Smooth muscle cell of the brain vasculature (primary cell): Measurements from ENCODE around the gene TPD52L1.

ENCODE experiments used
- DNase-seq: peaks from one replicate; pipeline ENCODE4 v3.0.0-alpha.2; 2012; ENCODE audit warnings: low read depth, low spot score

TPD52L1 gene

DNA sequence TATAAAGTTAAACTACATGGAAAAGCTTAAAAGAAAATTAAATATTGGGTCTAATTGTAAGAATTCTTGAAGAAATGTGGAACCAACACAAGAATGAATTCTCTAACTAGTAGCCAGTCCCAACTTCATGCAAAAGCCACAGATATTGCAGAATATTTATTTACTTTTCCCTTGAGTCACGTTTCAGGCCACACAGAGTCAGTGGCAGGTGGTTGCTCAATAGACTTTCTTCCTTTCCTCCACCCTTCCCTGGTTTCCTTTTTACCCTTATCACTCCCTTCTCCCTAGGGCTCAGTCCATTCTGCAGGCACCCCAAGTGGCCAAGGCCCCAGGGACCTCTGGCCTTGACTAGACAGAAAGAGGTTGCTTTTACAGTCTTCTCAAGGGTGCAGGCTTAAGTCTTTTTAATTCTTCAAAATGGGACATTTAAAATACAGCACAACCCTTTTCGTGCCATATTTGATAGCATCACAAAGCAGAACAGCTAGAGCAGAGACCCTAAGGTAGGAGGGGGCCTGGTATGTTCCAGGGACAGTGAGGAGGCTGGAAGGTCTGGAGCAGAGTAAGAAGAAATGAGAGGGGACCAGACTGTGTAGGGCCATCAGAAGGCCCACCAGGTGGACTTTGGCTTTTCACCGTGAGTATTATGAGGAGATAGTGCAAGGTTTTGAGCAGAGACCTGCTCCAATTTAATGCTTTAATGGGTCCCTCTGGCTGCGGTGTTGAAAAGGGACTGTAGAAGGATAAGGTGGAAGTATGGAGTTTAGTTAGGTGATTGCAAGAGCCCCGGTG is 83.2 kb downstream of the TPD52L1 start:
- no peak for DNase-seq

DNA sequence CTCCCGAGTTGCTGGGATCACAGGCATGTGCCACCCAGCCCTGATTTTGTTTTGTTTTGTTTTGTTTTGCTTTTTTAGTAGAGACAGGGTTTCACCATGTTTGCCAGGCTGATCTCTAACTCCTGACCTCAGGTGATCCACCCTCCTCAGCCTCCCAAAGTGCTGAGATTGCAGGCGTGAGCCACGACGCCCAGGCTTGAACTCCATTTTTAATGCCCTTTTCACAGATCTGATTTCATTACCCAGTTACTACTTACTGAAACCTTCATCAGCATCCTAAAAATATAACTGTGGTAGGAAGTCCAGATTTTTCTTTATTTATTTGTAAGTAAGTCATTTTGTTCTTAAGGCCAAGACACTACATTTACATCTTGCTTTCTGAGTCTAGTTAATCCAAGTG is 84.2 kb downstream of the TPD52L1 start:
- DNase-seq, result no peak

DNA sequence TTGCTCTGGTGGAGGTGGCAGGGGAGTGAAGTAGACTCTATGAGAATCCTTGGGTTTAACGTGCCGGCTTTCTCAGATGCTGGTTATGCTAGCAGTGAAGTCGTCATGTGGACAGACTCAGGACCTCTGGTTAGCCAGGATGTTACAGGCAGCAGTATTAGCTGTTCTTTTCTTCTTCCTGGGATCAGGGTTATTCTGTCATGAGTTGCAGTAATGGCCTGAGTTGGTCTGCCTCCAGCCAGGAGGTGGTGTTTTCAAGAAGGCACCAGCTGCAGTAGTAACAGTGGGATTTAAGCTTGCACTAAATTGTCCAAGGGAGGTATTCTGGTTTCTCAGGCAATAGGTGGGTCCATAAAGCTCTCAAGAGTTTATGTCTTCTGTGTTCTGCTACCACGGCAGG is 91.5 kb downstream of the TPD52L1 start:
- DNase-seq, result no peak

DNA sequence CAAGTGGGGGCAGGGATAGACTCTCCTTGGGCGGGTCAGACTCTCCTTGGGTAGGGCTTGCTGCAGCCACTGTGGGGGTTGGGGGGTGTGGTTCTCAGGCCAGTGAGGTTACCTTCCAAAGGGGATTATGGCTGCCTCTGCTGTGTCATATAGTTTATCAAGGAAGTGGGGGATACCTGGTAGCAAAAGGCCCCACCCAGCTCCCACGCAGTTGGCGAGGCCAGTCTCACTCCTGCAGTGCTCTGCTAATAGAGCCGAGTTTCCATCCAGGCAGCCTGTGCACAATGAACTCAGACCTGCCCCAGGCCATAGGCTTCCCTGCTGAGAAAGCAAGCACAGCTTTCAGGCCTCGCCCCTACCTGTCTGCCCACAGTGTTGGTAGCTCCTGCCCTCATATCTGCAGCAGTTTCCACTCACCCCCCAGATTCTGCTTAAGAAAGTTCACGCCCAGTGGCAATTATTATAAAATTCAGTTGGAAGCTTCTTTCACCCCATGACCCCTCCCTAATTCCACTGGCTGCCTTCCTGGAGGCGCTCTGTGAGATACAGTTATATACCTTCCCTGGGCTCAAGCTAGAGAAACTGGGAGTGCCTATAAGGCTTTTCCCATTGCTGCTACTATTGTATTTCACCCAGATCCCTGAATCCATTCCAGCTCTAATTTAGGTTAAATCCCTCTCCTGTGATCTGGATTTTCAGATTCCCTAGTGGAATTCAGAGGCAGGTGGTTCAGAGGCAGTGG is 92.1 kb downstream of the TPD52L1 start:
- no peak for DNase-seq

DNA sequence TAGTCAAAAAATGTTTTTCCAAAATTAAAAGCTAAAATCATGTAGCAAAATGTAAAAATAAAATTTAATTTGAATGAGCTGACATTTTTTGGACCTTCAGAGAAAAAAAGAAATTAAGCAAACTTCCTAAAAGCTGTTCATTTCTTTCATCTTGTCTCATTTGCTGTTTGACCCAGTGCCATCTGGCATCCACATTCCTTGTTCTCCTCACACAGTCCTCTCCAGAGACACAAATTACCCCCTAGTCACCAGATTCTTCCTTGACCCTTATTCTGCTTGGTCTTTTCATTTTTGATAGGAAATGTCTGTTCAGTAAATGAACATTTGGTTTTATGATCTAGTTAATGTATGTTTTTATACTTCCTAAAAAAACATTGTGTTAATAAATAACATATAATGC is 93.0 kb downstream of the TPD52L1 start:
- DNase-seq, result no peak

DNA sequence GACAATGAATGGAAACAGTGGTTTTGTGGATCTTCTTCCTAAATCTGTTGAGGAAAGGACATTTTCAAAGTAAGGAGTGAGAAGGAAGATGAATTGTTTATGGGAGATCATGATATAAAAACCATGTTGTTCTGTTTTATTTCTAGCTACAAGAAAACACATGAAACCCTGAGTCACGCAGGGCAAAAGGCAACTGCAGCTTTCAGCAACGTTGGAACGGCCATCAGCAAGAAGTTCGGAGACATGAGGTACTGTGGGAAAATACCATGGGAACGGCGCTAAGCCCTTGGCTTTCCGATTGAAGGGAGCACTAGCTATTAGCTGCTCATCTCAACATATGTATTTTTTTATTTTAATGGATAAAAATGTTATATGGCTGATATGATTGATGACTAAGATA is 94.6 kb downstream of the TPD52L1 start:
- DNase-seq, result no peak

DNA sequence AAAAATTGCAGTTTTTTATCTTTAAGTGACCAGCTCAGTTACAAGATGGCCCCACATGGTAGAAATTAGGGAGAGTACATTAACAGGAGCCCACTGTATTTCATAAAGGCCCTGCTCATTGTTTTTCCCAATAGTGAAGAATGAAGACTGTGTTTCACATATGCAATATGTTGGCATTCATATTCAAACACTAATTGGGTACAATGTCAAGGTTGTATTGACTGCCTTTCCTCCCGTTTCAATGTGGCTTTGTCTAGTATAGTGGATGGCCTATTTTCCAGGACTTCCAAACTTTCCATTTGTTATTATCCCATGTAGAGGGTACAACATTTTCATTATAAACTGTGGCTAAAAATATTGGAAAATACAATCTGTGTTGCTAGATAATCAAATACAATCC is 96.9 kb downstream of the TPD52L1 start:
- no peak for DNase-seq

DNA sequence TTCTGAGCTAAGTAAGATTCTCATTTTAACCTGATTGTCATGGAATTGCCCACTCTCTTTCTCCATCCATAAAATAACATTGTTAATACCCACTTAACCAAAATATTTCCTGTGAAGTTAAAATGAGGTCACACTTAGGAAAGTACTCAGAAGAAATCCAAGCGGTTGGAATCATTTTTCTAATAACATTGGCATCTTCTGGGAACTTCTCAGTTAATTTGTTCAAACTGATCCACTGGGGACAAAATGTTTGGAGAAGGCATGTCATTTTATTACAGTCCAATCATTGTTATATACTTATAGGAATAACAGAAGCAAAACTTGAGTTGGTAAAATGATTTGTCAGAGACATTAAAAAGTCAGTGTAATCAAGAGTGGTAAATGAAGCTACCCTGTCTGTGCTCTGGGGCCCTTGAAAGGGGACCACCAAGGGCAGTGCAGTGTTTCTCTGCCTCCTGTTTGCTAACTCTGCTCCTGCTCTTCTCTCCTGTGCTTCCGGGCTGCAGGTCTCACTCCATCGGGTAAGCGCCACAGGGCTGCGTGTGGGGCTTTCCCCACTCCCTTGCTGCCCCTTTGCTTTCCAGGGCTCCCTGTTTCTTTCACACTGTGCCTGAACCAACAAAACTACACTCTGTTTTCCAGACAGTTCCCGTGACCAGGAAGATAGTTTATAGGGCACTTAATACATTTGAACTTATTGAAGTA is 98.1 kb downstream of the TPD52L1 start:
- DNase-seq, result no peak

DNA sequence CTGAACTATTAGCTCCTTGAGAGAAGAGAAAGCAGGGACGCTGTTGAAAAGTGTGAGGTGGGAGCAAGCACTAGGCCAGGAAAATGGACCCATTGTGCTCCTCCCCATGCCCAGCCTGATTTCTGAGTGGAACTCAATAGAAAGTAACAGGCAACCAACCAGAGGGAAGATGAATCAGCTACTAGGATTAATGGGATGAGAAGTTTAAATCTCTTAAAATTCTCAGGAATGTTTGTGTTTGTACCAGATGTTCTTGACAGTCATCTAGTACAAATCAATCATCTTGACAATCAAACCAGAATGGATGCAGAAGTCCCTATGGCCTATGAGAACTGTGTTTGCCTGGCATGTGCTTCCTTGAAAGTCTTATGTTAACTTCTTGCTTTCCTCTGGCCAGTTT is 99.3 kb downstream of the TPD52L1 start:
- DNase-seq, result no peak

DNA sequence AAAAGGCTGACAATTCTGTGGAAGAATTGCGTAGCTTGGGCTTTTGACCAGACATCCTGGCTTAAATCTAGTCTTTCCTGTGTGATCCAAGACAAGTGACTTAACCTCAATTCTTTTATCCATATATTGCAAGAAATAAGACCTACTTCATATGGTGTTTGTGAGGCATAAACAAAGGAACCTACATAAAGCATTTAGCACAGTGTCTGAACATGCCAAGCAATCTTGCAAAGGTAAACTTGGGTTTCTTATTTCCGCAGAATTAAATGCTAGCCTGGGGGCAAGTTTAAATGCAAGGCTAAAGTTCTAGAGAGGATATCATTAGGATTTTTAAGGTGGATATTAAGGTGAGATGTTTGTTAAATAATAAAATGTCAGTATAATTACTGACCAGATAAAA is 100.3 kb downstream of the TPD52L1 start:
- DNase-seq, result no peak

DNA sequence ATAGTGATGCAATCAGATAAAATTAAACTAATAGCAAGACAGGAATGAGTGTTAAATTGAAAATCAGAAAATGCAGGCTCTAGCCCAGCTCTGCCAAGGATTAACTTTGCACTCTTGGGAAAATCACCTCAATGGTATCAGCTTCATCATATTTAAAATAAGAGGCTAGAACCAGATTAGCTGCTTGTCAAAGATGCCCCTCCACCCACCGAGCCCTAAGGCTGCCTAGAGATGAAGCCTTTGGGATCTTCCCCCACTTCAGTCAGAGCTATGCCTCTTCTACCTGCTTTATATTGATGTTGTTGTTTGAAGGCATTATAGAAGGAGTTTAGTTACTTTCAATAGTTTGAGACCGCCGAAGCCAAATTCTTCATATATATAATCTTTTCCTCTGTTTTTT is 100.7 kb downstream of the TPD52L1 start:
- no peak for DNase-seq

DNA sequence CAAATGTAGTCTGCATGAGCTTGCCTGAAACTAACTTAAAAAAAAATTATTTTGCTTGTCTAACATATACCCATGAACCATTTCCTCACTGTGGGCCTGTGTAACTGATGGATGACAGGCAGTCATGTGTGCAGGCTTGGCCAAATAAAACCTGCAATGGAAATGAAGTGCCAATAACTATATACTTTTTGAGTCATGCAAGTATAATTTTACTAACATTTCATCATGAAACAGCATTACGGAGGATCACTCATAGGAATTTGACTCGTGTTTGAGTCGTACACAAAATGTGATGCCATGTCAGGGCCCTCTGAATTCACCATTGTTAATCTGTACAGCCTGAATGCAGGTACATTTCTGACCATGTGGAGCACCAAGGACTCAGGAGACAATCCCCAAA is 101.6 kb downstream of the TPD52L1 start:
- DNase-seq, result no peak

DNA sequence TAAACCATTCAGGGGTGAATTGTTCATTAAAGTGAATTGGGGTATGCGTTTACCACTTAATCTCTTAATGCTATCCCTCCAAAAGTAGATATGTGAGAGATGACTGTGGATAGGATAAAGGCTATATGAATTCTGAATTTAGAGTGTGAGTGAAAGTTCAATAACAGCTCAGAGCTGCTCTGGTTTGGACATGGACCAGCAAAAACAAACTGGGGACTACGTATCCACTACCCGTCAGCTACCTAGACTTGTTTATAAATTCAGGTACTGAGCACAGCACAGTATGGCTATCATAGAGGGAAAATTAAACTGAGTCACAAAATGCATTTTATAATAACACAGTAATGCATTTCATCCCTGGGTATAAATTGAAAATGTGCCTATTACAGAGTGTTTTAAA is 103.8 kb downstream of the TPD52L1 start:
- no peak for DNase-seq

DNA sequence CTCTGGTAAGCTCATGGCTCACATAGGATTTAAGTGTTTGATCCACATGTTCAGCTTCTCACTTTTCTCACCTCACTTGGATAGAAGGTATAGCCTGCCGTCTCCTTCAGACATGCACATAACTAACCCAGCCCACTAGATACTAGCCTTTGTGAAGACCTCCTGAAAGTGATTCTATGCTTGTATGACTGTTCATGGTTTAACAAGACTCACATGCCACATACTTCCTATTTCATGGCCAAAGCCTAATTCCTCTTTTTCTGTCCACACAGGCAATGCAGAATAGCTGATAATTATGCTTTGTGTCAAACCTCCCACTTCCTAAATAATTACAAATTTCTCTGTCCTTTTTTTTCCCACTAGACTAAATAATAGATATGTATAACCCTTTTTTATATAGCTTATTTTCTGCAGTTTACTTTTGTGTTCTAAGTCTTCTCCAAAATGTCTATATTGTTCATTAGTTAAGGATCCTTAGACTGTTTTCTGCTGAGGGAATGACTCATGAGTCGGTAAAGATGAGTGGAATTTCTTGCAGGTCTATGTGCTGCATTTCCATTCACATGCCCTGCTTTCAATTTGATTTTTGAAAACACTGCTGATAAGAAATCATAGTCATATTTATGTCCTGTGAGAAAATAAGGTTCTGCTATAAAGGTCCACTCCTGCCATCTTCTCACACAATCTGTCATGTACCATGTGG is 105.2 kb downstream of the TPD52L1 start:
- DNase-seq, result no peak

DNA sequence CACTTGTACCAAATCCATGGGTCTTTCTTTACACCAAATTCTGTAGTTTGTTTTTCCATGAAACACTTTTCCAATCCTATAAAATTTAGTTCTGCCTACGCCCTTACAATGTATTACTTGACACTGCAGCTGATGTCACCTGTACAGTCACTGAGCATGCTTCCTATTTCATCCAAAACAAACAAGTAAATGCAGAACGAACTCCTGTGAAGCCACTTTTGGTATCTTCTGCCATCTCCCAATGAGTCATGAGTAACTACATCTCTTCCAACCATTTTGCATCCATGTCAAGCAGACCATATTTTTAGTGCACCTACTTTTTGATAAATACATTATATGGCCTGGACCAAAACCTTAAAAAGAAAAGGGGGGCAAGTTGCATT is 105.8 kb downstream of the TPD52L1 start:
- no peak for DNase-seq

DNA sequence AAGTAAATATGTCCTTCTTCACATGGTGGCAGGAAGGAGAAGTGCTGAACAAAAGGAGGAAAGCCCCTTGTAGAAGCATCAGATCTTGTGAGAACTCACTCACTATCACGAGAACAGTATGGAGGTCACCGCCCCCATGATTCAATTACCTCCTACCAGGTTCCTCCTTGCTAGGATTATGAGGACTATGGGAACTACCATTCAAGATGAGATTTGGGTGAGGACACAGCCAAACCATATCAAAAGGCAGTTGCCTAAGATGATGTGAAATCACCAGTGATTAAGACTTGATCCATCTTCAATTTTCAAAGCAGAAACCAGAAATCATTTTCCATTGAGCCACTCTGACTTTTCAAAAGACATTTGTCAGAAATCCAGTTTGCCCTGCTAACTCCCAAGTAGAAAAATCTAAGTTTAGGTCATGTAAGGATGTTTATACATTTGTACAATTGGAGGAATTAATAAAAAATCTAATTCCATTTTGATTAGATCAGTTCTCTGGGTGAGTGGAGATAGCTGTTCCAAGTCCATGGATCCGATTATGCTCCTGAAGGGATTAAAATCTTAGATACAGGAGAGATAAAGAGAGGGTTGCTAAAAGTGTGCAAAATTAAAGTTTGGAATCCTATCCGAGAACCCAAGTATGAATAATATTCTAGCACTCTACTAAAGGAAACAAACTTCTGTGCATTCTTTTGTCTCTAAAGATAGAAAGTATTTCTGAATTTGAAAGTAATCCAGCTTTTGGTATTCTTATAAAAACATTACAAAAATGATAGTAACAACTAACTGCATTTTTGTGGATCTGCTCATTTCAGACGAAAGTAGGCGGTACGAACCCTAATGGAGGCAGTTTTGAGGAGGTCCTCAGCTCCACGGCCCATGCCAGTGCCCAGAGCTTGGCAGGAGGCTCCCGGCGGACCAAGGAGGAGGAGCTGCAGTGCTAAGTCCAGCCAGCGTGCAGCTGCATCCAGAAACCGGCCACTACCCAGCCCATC is 108.7 kb downstream of the TPD52L1 start:
- no peak for DNase-seq

DNA sequence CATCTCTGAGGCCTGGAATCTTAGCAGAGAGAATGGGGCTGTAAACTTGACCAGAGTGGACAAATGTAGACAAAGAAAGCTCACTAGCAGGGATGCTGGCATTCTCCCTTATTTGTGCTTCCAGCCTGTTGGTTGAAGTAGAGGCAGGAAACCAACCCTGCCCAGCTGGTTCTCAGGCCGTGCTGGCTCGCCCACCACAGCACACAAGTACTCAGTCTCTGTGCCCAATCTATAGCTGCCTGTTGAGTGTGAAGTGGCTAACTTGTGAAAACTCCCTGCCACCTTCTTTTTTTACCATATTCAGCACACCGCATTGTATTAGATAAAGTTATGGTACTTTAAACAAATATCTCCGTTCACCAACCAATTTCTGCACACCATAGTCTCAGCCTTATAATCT is 110.9 kb downstream of the TPD52L1 start:
- DNase-seq, result no peak

DNA sequence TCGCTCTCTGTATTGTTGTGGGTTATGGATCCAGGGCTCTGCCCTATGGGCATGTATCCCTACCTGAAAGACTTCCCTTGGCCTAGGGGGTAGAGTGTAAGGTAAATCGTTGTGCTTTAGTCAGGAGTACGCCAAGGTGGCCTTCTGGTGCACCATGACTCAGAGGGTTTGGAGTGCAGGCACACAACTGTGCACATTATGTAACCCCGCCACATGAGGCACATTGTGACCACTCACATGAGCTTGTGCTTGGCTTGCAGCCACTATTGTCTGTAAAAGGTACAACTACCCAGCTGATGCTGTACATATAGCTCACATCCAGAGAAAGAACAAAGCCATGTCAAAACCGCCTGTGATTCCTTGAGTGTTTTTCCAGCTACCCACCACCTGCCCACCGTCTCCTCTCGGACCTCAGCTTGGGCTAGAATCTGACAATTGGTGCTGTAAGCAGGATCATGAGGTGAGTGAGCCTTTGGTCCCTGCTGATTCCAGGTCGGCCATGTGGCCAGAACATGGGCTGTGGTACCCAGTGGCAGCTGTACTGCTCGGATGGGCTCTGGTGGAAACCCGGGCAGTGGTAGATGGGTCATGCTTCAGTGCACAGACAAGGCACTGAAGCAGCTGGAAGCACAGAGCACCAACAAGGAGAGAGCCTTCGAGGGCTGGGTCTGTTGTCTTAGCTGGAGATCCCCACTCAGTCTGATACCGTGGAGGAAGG is 114.4 kb downstream of the TPD52L1 start:
- no peak for DNase-seq

DNA sequence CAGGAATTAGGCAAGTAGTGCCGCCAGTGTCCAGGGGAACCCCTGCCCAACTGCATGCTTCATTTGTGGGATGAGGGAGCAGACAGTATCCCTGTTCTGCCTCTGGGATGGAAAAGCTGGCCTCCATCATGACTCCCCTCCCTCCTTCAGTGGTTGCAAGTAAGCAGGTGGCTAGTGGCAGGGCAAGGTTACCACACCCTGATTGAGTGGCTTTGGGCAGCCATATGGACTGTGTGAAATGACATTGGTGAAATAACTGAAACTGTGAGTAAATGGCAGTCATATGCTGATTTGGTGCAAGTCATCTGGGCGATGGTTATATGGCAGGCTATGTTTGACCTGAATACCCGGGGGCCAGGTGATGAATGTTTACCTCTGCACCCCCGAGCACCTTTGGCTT is 115.2 kb downstream of the TPD52L1 start:
- no peak for DNase-seq

DNA sequence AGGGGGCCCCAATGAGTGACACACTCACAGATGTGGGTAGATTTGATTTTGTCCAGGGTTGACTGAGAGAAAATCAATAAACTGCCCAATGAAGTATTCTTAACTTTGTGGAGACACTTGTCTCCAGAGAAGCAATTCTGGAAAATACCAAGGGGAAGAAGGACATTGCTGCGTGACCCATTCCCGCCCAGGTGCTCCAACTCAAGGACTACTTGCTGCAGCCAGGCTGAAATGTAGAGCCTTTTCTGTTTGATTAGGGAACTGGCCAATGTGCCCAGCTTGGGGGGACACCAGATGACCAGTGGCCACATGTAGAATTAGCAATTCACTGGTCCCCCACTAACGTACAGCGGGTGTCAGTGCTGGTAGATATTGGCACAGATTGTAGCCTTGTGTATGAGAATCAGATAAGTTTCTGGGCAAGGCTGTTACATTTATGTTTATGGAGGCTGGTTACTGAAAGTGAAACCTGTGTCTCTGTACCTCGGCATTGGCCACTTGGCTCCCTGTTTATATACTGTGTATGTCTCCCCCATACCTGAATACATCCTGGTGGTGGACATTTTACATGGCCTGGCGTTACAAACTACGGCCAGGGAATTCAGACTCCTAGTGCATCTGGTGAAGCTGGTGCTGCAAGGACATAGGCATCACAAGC is 115.9 kb downstream of the TPD52L1 start:
- DNase-seq, result no peak
